CD4-positive, alpha-beta T cell treated with Interleukin-6 at 100 ng/mL for 8 hours (primary cell): ENCODE data around the gene PRKAR2B.
A peak's percentile ranks its signal among the peaks of the same experiment; 100 is the strongest.

Source experiments
- DNase-seq: peaks from one replicate; pipeline ENCODE4 v3.0.0-alpha.2; 2020; ENCODE audit warnings: mixed read lengths, low spot score

The PRKAR2B gene

GRCh38 chr7:107044347-107045194 lies at the start of gene PRKAR2B:
Gene PRKAR2B (plus strand): TSS chr7:107044705. CDS start chr7:107044908, 203 bp downstream.
- peak; percentile 70 for DNase-seq

- no peak for DNase-seq
Measured at GRCh38 chr7:106994833-106995232, 49.7 kb upstream of the PRKAR2B start.

- no peak for DNase-seq
Measured at GRCh38 chr7:106997487-106998271, 46.8 kb upstream of the PRKAR2B start.

GRCh38 chr7:106999023-106999422 lies 45.5 kb upstream of the PRKAR2B start:
- DNase-seq = no peak

GRCh38 chr7:107001490-107001889 lies 43.0 kb upstream of the PRKAR2B start:
- DNase-seq = no peak

GRCh38 chr7:107002126-107002525 lies 42.4 kb upstream of the PRKAR2B start:
- DNase-seq = no peak

GRCh38 chr7:107002529-107002998 lies 41.9 kb upstream of the PRKAR2B start:
- no peak for DNase-seq

- no peak for DNase-seq
Measured at GRCh38 chr7:107007007-107007891, 37.3 kb upstream of the PRKAR2B start.

- DNase-seq = no peak
Measured at GRCh38 chr7:107007892-107008287, 36.6 kb upstream of the PRKAR2B start.

- no peak for DNase-seq
Measured at GRCh38 chr7:107009846-107010203, 34.7 kb upstream of the PRKAR2B start.

GRCh38 chr7:107012691-107013090 lies 31.8 kb upstream of the PRKAR2B start:
- no peak for DNase-seq

- DNase-seq = no peak
Measured at GRCh38 chr7:107014387-107015023, 30.0 kb upstream of the PRKAR2B start.

GRCh38 chr7:107016312-107016711 lies 28.2 kb upstream of the PRKAR2B start:
- DNase-seq = no peak

- no peak for DNase-seq
Measured at GRCh38 chr7:107017965-107018719, 26.4 kb upstream of the PRKAR2B start.

- no peak for DNase-seq
Measured at GRCh38 chr7:107020400-107020799, 24.1 kb upstream of the PRKAR2B start.

- DNase-seq = no peak
Measured at GRCh38 chr7:107021600-107021999, 22.9 kb upstream of the PRKAR2B start.

- DNase-seq = no peak
Measured at GRCh38 chr7:107023522-107024151, 20.9 kb upstream of the PRKAR2B start.

- DNase-seq = no peak
Measured at GRCh38 chr7:107024906-107025305, 19.6 kb upstream of the PRKAR2B start.

GRCh38 chr7:107025449-107026103 lies 18.9 kb upstream of the PRKAR2B start:
- DNase-seq = no peak

GRCh38 chr7:107026166-107026565 lies 18.3 kb upstream of the PRKAR2B start:
- DNase-seq = no peak
